ENCODE measurements around the gene PTPN3. TPM values are rescaled to one million over a fixed set of nuclear protein-coding genes. Genes with fewer than 3 reads are reported as not detected.
A peak's percentile ranks its signal among the peaks of the same experiment; 100 is the strongest.

Gene PTPN3
- polyA plus RNA-seq, 1 donor: 2.0 TPM

DNA sequence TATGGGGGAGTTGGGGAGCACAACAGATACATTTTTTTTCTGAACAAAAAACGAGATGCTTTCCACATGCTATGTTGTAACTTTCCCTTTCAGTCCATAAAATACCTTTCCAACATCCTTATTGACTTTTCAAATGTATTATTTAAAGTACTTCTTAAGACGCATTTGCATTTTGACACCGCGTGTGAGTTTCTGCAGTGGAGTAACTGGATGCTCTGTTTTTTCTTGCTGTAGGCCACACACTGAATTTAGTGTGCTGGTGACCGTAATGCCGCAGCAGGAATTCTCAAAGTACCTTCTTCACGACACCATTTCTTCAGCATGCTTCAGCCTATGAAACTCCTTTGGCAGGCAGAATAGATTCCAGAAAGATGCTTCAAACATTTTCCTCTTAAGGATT is 163.0 kb downstream of the PTPN3 start:
- no peak for DNase-seq

DNA sequence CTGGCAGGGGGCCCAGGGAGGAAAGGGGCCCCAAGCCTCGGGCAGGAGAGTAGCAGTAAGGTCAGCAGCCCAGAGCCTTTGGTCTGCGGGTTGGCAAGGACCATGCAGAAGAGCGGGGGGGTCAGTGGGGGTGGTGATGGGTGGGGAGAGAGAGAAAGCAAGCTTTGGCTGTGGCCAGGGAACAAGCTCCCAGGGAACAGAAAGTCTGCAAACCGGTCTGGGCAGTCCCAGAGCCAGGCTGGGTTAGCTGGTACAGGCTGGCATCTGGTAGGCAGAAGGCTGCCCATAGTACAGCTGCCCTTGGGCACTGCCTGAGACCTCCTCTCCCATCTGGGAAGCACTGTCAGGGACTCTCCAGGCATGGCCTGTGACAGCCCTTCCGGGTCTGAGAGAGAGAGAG is 166.8 kb downstream of the PTPN3 start:
- DNase-seq: no peak

DNA sequence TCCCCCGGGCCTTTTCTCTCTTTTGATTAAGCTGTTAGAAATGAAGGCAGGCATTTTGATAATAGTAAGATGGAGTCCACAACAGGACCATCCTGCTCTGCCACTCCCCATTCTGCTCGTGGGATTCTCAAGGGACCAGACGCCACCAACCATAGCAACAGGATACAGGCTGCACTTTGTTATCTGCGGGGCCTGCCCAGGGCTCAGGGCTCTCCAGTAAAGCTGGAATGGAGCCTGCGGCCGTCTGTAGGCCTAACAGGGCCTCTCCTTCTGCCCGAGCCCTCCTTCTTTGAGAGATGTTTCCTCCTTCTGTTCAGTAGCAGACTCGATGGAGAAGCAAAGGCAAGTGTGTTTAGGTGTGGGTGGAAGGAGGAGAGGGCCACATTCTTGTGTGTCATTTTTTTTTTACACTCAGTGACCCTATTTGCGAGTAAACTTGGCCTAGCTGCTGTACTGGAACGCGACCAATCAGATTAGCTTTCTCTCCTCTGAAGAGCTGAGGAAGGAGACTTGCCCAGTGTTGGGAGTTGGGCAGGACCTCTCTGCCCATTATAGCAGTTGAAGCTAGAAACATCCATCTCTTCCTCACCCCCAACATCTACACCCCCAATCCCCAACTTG is 168.4 kb downstream of the PTPN3 start:
- no peak for DNase-seq

DNA sequence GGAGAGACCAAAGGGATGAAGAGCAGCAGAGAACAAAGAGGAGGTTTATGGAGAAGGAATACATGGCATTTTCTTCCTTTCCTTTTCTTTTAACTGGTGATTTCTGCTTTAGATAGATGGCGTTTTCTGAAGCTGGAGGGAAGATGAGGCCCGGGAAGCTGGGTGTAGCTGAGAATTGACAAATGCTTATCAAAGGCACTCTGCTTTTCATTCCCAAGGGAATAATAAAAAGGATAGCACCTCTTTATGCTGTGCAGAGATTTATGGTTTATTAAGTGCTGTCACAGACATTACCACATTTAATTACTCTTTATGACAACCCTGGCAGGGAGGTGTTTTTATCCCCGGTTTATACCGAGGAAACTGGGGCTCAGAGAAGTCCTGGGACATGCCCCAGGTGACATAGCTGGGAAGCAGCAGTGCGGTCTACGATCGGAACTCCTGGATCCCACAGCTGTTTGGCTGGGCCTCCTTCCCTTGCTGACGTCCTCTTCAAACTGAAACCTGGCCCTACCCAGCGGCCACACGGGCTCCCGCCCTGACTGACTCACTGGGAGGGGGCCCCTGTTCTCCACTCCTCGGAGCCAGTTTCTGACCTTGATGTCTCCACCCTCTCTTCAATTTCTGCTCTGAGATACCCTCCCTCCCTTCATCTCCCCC is 169.0 kb downstream of the PTPN3 start:
- peak; percentile 69 for DNase-seq

Other genes with a start within 250 kb of the PTPN3 start
- gene EPB41L4B, start 177.2 kb downstream of the PTPN3 start, polyA plus RNA-seq (ENCODE audit: insufficient read length): 14.2 TPM